Neural progenitor cell (in vitro differentiated cells): ENCODE data around the gene CDCA7L. TPM values are rescaled to one million over a fixed set of nuclear protein-coding genes. Genes with fewer than 3 reads are reported as not detected.
A peak's percentile ranks its signal among the peaks of the same experiment; 100 is the strongest.

Source experiments
- DNase-seq: peaks from one replicate; pipeline ENCODE4 v3.0.0-alpha.2; 2016; ENCODE audit warnings: low spot score
- H2AFZ ChIP-seq: fragments of 200-600 bp; sonication (generic); replicated peaks from 2 replicates; pipeline ENCODE4 v1.6.1; 2016; ENCODE audit warnings: antibody characterized with exemption
- H3F3A ChIP-seq: fragments of 200-600 bp; sonication (generic); 2 replicates; pipeline ENCODE4 v1.6.1; 2016; ENCODE audit warnings: antibody characterized with exemption, low read depth
- H3K27ac ChIP-seq: fragments of 200-600 bp; sonication (generic); 2 replicates; pipeline ENCODE4 v1.5.1; 2016; ENCODE audit warnings: mild to moderate bottlenecking
- H3K27me3 ChIP-seq: fragments of 200-600 bp; sonication (generic); 2 replicates; pipeline ENCODE4 v1.6.1; 2016; ENCODE audit warnings: mild to moderate bottlenecking, moderate library complexity
- H3K36me3 ChIP-seq: fragments of 200-600 bp; sonication (generic); 2 replicates; pipeline ENCODE4 v1.5.1; 2016
- H3K4me1 ChIP-seq: fragments of 200-600 bp; sonication (generic); 2 replicates; pipeline ENCODE4 v1.6.1; 2016; ENCODE audit warnings: mixed run types
- H3K4me2 ChIP-seq: fragments of 200-600 bp; sonication (generic); 2 replicates; pipeline ENCODE4 v1.6.1; 2016
- H3K4me3 ChIP-seq: fragments of 200-600 bp; sonication (generic); 2 replicates; pipeline ENCODE4 v1.5.1; 2016
- H3K79me2 ChIP-seq: fragments of 200-600 bp; sonication (generic); 2 replicates; pipeline ENCODE4 v1.6.1; 2016; ENCODE audit warnings: low read depth
- H3K9ac ChIP-seq: fragments of 200-600 bp; sonication (generic); 2 replicates; pipeline ENCODE4 v1.6.1; 2016
- H3K9me3 ChIP-seq: fragments of 200-600 bp; sonication (generic); 2 replicates; pipeline ENCODE4 v1.5.1; 2016; ENCODE audit warnings: low read depth
- H4K20me1 ChIP-seq: fragments of 200-600 bp; sonication (generic); 2 replicates; pipeline ENCODE4 v1.6.1; 2016; ENCODE audit warnings: low read depth
- H3K27ac Mint-ChIP-seq: 3 replicates; pipeline ENCODE4 v1.8.0; 2021; ENCODE audit warnings: mixed read lengths
- H3K27me3 Mint-ChIP-seq: 2 replicates; pipeline ENCODE4 v1.8.0; 2022; ENCODE audit warnings: low read depth, mild to moderate bottlenecking, inconsistent platforms, moderate library complexity, mixed read lengths; ENCODE audit not compliant: insufficient read depth
- H3K36me3 Mint-ChIP-seq: 3 replicates; pipeline ENCODE4 v1.8.0; 2021; ENCODE audit warnings: mixed read lengths
- H3K4me1 Mint-ChIP-seq: 3 replicates; pipeline ENCODE4 v1.8.0; 2021; ENCODE audit warnings: mixed read lengths
- H3K4me3 Mint-ChIP-seq: 3 replicates; pipeline ENCODE4 v1.8.0; 2021; ENCODE audit warnings: mild to moderate bottlenecking, moderate library complexity, mixed read lengths
- H3K9me3 Mint-ChIP-seq: 3 replicates; pipeline ENCODE4 v1.8.0; 2020; ENCODE audit warnings: mixed read lengths
- CTCF ChIP-seq: fragments of 200-600 bp; sonication (generic); IDR thresholded peaks from 2 replicates; pipeline ENCODE4 v1.5.1; 2017; ENCODE audit warnings: antibody characterized with exemption, mild to moderate bottlenecking
- EZH2 ChIP-seq: fragments of 200-600 bp; sonication (generic); IDR thresholded peaks from 2 replicates; pipeline ENCODE4 v1.6.1; 2017; ENCODE audit warnings: antibody characterized with exemption, mild to moderate bottlenecking, moderate library complexity
- EZH2phosphoT487 ChIP-seq: fragments of 200-600 bp; sonication (generic); IDR thresholded peaks from 2 replicates; pipeline ENCODE4 v1.6.1; 2017; ENCODE audit warnings: antibody characterized with exemption
- total RNA-seq: library from RNA; depleted of rRNA; stranded (reverse); fragments of >200 nt; gene quantifications from 2 replicates; pipeline ENCODE4 v1.2.3, GENCODE V29; 2015; ENCODE audit warnings: low replicate concordance

Gene CDCA7L
- total RNA-seq, 1 donor from 2014 or later = 39.9 TPM

GRCh38 chr7:21927693-21928092 lies 18.0 kb downstream of the CDCA7L start:
- H3K9me3 ChIP-seq = no peaks in the 10 kb centered on the region
- H2AFZ ChIP-seq = no peak overlapping the region
- TF ChIP-seq EZH2 (no peak), CTCF (no peak), EZH2phosphoT487 (no peak)
- peaks cover 9% of the 10 kb centered on the region for H3F3A ChIP-seq
- H3K27me3 ChIP-seq = peaks cover 13% of the 10 kb centered on the region
- peaks cover 37% of the 10 kb centered on the region for H3K36me3 Mint-ChIP-seq
- DNase-seq = no peak
- no peak overlapping the region for H3K4me3 ChIP-seq
- peaks cover 52% of the 10 kb centered on the region for H3K79me2 ChIP-seq
- peaks cover 26% of the 10 kb centered on the region for H3K4me1 Mint-ChIP-seq
- peaks cover 18% of the 10 kb centered on the region for H4K20me1 ChIP-seq
- no peak overlapping the region for H3K9ac ChIP-seq
- peaks cover 28% of the 10 kb centered on the region for H3K4me1 ChIP-seq
- H3K9me3 Mint-ChIP-seq = peaks cover 43% of the 10 kb centered on the region
- no peak overlapping the region for H3K27ac ChIP-seq
- H3K27me3 Mint-ChIP-seq = peaks cover 2% of the 10 kb centered on the region
- H3K36me3 ChIP-seq = no peaks in the 10 kb centered on the region
- no peak overlapping the region for H3K4me2 ChIP-seq
- H3K4me3 Mint-ChIP-seq = no peak overlapping the region
- no peak overlapping the region for H3K27ac Mint-ChIP-seq

- Histone ChIP-seq H2AFZ (no peak overlapping the region), H3K79me2 (peaks cover 50% of the 10 kb centered on the region), H3K36me3 (no peaks in the 10 kb centered on the region), H3F3A (peaks cover 9% of the 10 kb centered on the region), H4K20me1 (peaks cover 29% of the 10 kb centered on the region), H3K27me3 (peaks cover 20% of the 10 kb centered on the region), H3K4me2 (no peak overlapping the region), H3K4me3 (no peak overlapping the region), H3K4me1 (peaks cover 40% of the 10 kb centered on the region), H3K27ac (no peak overlapping the region), H3K9ac (no peak overlapping the region), H3K9me3 (no peaks in the 10 kb centered on the region)
- peaks cover 34% of the 10 kb centered on the region for H3K9me3 Mint-ChIP-seq
- TF ChIP-seq EZH2phosphoT487 = no peak
- peaks cover 38% of the 10 kb centered on the region for H3K4me1 Mint-ChIP-seq
- no peak overlapping the region for H3K27ac Mint-ChIP-seq
- peaks cover 31% of the 10 kb centered on the region for H3K36me3 Mint-ChIP-seq
- H3K27me3 Mint-ChIP-seq = peaks cover 2% of the 10 kb centered on the region
- H3K4me3 Mint-ChIP-seq = no peak overlapping the region
- no peak for DNase-seq
Observed at GRCh38 chr7:21926448-21926847, 19.3 kb downstream of the CDCA7L start.

GRCh38 chr7:21923658-21924057 lies 22.0 kb downstream of the CDCA7L start:
- Histone ChIP-seq H3K27me3 (peaks cover 20% of the 10 kb centered on the region), H4K20me1 (peaks cover 42% of the 10 kb centered on the region), H3K4me3 (no peak overlapping the region), H3K4me2 (peak overlapping the region; percentile 63), H3F3A (peaks cover 16% of the 10 kb centered on the region), H3K36me3 (no peaks in the 10 kb centered on the region), H2AFZ (no peak overlapping the region), H3K79me2 (peaks cover 60% of the 10 kb centered on the region), H3K27ac (no peak overlapping the region), H3K9ac (no peak overlapping the region), H3K4me1 (peaks cover 64% of the 10 kb centered on the region), H3K9me3 (no peaks in the 10 kb centered on the region)
- Mint-ChIP-seq H3K9me3 (peaks cover 9% of the 10 kb centered on the region), H3K27ac (peak overlapping the region; percentile 90), H3K4me1 (peaks cover 60% of the 10 kb centered on the region), H3K4me3 (peak overlapping the region; percentile 31), H3K27me3 (no peaks in the 10 kb centered on the region), H3K36me3 (peaks cover 14% of the 10 kb centered on the region)
- TF ChIP-seq CTCF (no peak), EZH2phosphoT487 (peak; percentile 51)
- DNase-seq = peak; percentile 63

GRCh38 chr7:21922605-21923004 lies 23.1 kb downstream of the CDCA7L start:
- no peaks in the 10 kb centered on the region for H3K36me3 ChIP-seq
- H3F3A ChIP-seq = peaks cover 16% of the 10 kb centered on the region
- DNase-seq = no peak
- H3K4me3 ChIP-seq = no peak overlapping the region
- H4K20me1 ChIP-seq = peaks cover 42% of the 10 kb centered on the region
- TF ChIP-seq EZH2 (no peak), CTCF (no peak), EZH2phosphoT487 (no peak)
- Mint-ChIP-seq H3K4me3 (no peak overlapping the region), H3K36me3 (peaks cover 6% of the 10 kb centered on the region), H3K9me3 (peaks cover 6% of the 10 kb centered on the region), H3K4me1 (peaks cover 68% of the 10 kb centered on the region), H3K27me3 (no peaks in the 10 kb centered on the region), H3K27ac (peak overlapping the region; percentile 90)
- H3K79me2 ChIP-seq = peaks cover 68% of the 10 kb centered on the region
- peaks cover 20% of the 10 kb centered on the region for H3K27me3 ChIP-seq
- H3K9me3 ChIP-seq = no peaks in the 10 kb centered on the region
- H2AFZ ChIP-seq = no peak overlapping the region
- peaks cover 71% of the 10 kb centered on the region for H3K4me1 ChIP-seq
- no peak overlapping the region for H3K4me2 ChIP-seq
- H3K9ac ChIP-seq = no peak overlapping the region
- H3K27ac ChIP-seq = no peak overlapping the region
